NK-92 (cell line): ENCODE data around the gene BCL6B.
"Not testable (repeated sequence)": the region's sequence is repeated elsewhere in the genome, so short reads cannot be mapped to it uniquely, and the experiment has no call there.

Experiments used
- DNase-seq: peaks from one replicate; lab custom pipeline; 2025; ENCODE audit not compliant: unreplicated experiment; lab: John Stamatoyannopoulos, UW

Gene BCL6B

DNA sequence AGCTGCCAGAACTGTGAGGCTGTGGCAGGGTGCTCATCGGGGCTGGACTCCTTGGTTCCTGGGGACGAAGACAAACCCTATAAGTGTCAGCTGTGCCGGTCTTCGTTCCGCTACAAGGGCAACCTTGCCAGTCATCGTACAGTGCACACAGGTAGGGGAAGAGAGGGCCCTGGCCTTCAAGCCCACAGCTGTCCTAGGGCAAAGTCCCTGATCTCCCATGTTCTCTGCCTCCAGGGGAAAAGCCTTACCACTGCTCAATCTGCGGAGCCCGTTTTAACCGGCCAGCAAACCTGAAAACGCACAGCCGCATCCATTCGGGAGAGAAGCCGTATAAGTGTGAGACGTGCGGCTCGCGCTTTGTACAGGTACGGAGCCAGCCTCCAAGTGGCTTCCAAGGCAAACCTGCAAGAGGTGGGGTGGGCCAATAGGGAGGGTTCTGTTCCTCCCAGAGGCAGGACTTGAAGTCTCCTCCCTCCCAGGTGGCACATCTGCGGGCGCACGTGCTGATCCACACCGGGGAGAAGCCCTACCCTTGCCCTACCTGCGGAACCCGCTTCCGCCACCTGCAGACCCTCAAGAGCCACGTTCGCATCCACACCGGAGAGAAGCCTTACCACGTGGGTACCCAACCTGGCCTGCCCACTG is 3.7 kb downstream of the BCL6B start:
- no peak for DNase-seq

- no peak for DNase-seq
Measured at GRCh38 chr17:7027335-7027734, 4.5 kb downstream of the BCL6B start.

DNA sequence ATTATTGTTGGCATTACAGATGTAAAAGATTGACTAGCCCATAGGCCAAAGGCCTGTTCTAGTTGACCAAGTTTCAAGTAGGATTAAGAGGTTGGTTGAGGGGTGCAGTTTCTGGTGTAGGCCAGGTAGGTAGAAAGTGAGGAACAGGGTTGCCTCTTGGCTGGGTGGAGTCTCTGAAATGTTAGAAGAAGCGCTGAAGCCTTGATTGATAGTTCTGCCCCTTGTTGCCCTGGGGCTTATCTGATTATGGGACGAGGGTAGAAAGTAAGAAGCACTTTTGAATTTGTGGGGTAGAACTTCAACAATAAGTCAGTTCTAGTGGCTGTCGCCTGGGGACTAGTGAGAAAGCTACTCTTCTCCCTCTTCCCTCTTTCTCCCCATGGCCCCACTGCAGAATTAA is 6.2 kb downstream of the BCL6B start:
- DNase-seq: no peak

DNA sequence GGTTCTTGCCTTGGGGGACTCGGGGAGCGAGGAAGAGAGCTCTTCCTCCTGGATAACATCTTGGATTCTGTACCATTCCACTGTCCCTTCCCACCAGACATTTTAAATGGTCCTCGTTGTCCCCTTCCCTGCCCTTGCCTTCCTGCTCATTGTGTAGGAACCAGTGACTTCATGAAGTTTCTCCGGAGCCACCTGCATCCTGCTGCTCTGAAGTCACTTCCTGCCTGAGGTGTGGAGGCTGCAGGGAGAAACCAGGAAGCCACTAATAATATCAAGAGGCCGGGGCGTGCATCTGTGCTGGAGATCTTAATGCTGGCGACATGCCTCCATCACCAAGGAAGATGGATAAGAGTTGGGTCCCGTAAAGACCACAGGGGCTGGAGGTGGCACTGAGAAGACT is 6.8 kb downstream of the BCL6B start:
- no peak for DNase-seq

DNA sequence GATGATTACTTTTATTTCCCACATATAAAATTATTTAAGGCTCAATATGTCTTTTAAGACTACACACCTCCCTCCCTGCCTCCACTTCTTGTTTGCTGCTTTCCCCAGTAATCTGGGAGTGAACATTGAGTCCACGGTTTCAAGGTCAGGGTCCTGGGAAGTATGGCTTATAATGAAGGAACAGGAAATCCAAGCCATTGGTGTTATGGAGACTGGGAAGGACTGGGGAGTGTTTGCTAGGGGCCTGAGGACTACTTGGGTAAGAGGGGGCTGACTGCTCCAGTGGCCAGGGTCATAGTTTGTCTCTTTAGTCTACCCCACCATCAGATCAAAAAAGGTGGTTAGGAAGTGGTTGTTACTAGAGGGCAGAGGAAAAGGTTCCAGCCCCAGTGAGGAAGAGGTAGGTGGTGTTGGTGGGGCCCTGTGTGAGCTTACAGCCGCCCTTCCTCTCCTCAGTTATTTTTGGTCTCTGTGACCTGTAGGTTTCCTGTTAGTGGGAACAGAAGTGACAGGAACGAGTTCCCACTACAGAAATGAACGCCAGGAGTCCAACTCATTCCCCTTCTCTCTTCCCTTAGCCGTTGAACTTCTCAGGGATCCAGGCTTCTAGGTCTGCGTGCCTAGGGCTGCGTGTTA is 12.2 kb downstream of the BCL6B start:
- no peak for DNase-seq

GRCh38 chr17:7035591-7036368 is 12.9 kb downstream of the BCL6B start, which contains the start of gene SLC16A13:
TSS of gene SLC16A13 (plus strand) at chr17:7036015. CDS start at chr17:7036383, 368 bp downstream.
- peak; percentile 90 for DNase-seq

- DNase-seq: no peak
Measured at GRCh38 chr17:7038025-7038862, 15.4 kb downstream of the BCL6B start.

DNA sequence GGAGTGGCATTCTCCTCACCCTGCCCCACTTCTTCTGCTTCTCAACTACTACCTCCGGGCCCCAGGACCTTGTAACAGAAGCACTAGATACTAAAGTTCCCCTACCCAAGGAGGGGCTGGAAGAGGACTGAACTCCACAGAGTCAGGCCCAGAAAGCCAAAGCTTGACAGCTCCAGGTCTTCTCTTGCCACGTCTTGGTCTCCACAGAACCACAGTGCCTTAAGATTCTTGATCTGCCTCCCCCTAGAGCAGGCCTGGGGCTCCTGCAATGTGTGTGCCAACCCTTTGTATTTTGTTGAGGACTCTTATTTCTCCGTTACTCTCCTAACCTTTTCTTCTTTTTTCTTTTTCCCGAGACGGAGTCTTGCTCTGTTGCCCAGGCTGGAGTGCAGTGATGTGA is 17.0 kb downstream of the BCL6B start:
- DNase-seq: no peak

- DNase-seq: no peak
Measured at GRCh38 chr17:7041607-7042500, 19.0 kb downstream of the BCL6B start.

GRCh38 chr17:7042501-7043181 is 19.8 kb downstream of the BCL6B start:
- DNase-seq: no peak

DNA sequence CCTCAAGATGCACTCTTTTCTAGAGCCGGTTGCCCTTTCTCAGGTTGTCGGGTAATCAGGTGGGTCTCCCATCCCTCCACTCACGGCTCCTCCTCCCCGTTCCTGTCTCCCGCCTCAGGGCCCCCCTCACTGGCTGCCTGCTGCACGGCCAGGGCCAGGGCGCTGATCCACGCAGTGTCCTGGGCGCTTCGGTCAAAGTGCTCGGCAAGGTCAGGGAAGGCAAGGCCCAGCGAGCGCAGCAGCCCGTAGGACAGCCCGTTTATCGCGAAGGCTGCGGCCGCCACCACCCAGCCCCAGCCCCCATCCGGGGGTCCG is 20.3 kb downstream of the BCL6B start:
- DNase-seq: no peak

- DNase-seq: no peak
Measured at GRCh38 chr17:7043497-7044198, 20.8 kb downstream of the BCL6B start, which contains the start of gene SLC16A11. TSS of gene SLC16A11 (minus strand) at chr17:7044092. CDS start at chr17:7043513, 579 bp downstream.

- DNase-seq: no peak
Measured at GRCh38 chr17:7045492-7046126, 22.8 kb downstream of the BCL6B start.

DNA sequence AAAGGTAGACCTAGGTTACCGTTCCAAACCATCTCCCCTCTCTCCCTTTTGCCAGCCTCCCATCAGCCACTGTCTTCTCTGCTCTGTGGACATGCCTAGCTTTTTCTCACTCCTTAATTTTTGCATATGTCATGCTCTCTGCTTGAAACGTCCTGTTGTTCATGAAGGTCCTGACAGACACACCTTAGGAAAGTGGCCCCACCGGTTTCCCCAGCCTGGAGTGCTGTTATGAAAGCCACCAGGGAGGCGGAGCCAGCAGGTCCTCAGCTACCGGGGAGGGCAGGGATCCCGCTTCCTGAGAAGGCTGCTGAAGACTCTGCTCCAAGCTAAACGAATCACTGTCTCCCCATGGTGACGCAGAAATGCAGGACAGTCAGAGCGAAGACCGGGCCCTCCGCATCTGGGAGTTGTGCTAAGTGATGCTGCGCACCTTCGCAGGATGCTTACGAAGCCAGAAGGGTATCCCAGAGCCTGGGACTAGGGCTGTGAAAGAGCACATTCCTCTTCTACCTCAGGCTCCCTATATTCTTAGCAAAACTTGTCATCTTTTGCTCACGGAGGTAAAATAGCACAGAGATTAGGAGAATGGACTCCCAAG is 23.4 kb downstream of the BCL6B start:
- no peak for DNase-seq

GRCh38 chr17:7046725-7047397 is 24.0 kb downstream of the BCL6B start:
- not testable (repeated sequence) for DNase-seq

- DNase-seq: no peak
Measured at GRCh38 chr17:7047566-7047965, 24.7 kb downstream of the BCL6B start.

GRCh38 chr17:7048968-7049367 is 26.1 kb downstream of the BCL6B start:
- no peak for DNase-seq

- DNase-seq: not testable (repeated sequence)
Measured at GRCh38 chr17:7050583-7050982, 27.7 kb downstream of the BCL6B start.
